GM21515 (cell line): ENCODE results near the gene RNF222.

Experiments
- ATAC-seq: cut with Tn5 transposase; IDR thresholded peaks from one replicate; pipeline ENCODE4 v1.9.1; 2021; ENCODE audit not compliant: unreplicated experiment

The RNF222 gene

DNA sequence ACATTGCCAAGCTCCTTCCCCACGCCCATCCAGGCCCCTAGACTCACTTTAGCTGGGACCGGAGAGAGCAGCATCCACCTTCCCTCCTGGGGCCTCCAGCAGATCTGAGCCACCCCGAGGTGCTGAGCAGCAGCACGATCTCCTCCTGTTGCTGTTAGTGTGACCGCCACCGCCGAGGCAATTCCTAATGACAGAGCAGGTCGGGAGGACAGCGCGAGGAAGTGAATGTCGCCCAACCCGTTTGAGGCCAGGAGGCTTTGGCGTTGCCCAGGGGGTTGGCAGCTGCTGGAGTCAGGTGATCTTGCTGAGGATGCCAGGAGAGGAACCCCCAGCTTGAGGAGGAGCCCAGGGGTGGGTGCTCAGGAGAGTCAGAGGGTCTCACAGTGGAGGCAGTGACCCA lies at the start of gene RNF222:
Gene RNF222 (minus strand): TSS at position 192 of the 400 bp plus-strand sequence. CDS start 4,366 bp downstream, outside the sequence.
- no peak for ATAC-seq

GRCh38 chr17:8445536-8445935 lies 47.9 kb upstream of the RNF222 start:
- ATAC-seq = no peak

- no peak for ATAC-seq
These were observed 46.9 kb upstream of the RNF222 start for GRCh38 chr17:8444494-8444893.

DNA sequence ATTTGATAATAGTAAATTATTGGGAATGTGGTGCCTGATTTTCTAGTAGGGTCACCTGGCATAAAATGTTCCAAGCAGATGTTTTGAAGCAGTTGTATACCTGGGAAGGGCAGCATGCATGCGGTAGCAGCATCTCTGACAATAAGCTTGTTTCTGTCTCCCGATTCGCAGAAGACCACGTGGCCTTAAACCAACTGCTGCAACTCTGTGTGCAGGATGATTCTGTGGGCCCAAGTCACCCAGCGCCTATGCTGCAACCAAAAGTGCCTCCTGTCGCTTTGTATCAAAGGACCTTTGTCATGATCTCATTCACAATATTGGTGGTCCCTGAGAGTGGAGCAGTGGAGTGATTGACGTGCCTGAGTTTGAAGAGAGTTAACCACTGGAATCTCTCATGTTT lies 46.1 kb upstream of the RNF222 start:
- ATAC-seq = no peak

DNA sequence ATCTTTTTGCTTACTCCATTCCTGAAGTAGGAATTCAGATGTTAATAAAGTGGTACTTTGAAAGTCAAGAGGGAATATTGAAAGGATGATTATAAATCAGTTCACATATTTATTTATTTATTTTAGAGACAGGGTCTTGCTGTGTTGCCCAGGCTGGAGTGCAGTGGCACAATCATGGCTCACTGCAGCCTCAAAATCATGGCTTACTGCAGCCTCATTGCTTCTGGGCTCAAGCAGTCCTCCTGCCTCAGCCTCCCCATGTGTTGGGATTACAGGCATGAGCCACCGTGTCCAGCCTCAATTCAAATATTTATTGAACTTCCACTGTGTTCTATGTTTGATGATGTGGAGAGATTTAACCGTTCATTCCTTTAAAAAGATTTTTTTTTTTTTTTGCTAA lies 44.7 kb upstream of the RNF222 start:
- ATAC-seq = no peak

DNA sequence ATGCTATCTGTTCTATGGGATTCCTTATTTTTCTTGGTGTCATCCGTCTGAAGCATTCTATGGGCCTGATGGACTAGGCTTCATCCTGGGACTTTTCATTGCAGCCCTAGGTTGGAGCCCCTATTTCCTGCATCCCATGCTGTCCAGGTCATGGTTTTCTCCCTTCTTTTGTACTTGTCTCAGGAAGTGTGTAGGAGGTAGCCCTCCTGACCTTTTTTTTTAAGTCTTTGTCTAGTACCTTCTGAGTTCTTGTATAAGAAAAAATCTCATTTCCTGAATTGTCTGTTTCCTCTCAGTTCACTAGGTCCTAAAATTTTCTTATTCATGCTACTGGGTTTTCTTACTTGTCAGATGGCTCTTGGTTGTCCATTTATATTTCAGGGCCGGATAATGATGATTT lies 44.1 kb upstream of the RNF222 start:
- no peak for ATAC-seq

DNA sequence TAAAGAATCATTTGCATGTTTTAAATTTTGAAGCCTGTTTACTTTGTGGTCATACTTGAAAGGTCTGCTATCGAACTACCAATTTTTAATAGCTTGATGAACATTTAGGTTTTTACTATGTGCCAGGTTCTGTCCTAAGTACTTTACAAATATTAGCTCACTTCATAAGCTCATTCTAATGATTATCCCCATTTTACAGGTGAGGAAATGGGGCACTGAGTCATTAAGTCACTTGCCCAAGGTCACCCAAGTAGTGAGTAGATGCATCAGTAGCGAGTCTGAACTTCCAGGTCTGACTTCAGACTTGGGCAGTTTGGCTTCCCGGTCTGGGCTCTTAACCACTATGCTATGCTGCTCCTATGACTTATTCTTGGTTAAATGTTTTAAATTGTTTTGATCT lies 42.1 kb upstream of the RNF222 start:
- no peak for ATAC-seq

DNA sequence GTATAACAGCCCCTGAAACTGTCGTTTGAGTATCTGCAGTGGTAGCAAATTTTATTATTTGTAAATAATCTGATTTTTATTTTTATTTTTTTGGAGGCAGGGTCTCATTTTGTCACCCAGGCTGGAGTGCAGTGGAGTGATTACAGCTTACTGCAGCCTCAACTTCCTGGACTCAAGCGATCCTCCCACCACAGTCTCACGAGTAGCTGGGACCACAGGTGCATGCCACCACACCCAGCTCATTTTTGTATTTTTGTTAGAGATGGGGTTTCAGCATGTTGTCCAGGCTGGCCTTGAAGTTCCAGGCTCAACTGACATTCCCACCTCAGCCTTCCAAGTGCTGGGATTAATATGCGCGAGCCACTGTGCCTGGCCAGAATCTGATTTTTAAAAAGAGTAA lies 40.8 kb upstream of the RNF222 start:
- ATAC-seq = no peak

DNA sequence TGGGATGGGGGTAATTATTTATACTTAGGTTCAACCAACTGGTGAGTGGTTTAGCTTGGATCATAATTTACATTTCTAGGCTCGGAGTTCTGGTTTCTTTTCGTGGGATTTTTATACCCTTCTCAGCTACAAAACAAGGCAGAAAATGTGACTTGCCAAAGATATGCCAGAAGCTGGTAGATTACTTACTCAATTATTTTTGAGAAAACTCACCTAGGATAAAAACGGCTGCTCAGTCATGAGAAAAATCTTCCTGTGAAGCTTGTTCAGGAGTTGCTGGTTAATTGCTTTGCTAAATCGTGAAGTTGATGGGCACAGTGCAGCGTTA lies 39.2 kb upstream of the RNF222 start:
- no peak for ATAC-seq

GRCh38 chr17:8436169-8436843 lies 38.7 kb upstream of the RNF222 start:
- ATAC-seq = peak; percentile 40

- ATAC-seq = peak; percentile 92
These were observed 37.9 kb upstream of the RNF222 start, which contains the start of gene NDEL1 for GRCh38 chr17:8435245-8436168. Gene NDEL1, plus strand, starts transcription at chr17:8435884. Its CDS starts 8,388 bp downstream, at chr17:8444272.

DNA sequence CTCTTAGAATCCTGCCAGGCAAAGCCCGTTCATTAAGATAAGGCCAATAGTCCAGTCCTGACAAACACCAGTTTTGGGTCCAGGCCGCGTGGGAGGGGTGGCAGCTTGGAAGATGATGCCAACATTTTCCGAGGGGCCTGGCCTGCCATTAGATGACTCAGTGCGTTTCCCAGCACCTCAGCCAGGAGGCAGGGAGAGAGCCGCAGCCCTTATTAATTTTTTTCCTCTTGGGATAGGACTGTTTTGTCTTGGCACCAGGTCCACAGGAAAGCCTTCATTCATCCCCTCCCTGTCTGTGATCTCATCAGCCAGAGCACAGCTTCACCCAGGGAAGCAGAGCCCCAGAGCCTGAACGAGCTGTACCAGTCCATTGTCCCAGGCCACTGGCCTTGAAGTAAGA lies 33.3 kb upstream of the RNF222 start:
- no peak for ATAC-seq

DNA sequence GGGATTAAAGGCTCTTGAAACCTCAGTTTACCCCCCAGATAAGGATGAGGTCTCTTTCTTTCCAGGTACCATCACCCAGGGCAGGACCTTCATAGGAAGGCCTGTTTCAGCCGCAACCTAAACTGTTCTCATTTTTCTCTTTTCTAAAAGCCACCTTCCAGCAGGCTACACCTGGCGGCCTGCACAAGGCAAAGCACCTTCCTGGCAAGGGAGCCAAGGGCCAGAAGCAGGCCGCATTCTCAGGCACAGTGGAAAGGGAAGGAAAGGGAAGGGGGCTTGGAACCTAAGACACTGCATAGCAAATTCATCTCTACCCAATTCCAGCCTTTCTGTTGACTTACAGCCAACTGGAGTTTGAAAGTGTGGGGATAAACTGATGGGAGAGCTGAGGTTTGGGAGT lies 29.2 kb upstream of the RNF222 start:
- ATAC-seq = no peak

- ATAC-seq = no peak
These were observed 28.6 kb upstream of the RNF222 start for GRCh38 chr17:8426094-8426720.

DNA sequence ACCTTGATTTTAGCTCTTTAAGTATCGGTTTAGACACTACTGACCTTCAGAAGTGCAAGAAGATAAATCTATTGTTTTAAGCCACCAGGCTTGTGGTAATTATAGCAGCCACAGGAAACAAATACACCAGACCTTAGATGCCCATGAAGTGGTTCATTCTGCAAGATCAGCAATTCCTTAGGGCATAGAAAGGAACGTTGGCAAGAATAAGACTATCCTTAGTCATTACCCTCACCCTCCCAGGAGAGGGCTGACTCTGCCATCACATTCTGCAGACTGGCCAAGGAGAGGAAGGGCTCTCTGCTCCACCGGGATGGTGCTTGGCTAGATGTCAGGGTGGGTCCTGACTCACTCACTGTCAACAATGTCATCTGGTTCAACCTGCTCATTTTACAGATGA lies 23.9 kb upstream of the RNF222 start:
- ATAC-seq = no peak

DNA sequence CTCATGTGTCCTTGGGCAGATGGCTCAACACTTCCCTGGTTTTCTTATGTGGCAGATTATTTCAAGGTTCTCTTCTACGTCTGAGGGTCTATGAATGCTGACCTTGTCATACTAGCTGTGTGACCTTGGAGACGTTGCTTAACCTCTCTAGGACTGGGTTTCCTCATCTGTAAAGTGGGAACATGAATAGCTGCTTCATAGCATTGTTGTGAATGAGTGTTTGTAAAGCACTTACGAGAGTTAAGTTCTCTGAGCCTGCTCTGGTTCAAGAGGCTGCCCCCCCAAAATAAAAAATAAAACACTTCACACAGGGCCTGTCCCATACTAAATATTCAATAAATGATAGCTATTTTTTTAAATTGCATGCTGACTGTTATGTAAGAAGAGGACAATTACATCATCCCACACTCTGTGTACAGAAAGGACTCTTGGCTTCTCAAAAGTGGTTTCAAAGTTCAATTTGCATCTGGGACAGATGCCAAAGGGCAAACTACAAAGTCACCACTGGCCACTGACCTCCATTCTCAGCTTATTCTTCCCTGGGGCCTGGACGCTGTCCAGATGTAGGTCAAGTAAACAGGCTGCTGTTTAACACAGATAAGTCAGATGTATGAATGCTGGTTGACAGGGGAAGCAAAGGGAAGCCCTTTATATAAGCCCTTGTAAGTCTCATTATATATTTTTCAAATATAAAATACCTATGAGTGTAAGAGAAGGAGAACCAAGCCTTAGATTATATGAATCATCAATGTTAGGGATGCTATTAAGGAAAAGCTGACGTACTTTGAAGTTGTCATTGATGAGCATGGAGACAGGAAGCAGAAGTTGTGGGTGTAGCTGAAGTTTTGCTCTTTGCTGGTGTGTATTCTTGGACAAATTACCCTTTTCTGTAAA lies 22.7 kb upstream of the RNF222 start:
- ATAC-seq = no peak

- no peak for ATAC-seq
These were observed 21.7 kb upstream of the RNF222 start for GRCh38 chr17:8419305-8419704.

DNA sequence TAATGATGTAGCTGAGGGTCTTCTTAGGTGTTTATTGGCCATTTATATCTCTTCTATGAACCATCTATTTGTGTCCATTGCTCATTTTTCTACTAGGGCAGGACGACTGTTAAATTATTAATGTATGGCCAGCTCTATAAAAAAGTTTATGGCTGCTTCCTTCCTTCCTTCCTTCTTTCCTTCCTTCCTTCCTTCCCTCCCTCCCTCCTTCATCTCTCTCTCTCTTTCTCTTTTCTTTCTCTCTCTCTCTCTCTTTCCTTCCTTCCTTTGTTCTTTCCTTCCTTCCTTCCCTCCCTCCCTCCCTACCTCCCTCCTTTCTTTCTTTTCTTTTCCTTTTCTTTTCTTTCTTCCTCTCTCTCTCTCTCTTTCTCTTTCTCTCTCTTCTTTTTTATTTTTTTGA lies 20.8 kb upstream of the RNF222 start:
- ATAC-seq = no peak

- no peak for ATAC-seq
These were observed 20.2 kb upstream of the RNF222 start for GRCh38 chr17:8417806-8418205.

DNA sequence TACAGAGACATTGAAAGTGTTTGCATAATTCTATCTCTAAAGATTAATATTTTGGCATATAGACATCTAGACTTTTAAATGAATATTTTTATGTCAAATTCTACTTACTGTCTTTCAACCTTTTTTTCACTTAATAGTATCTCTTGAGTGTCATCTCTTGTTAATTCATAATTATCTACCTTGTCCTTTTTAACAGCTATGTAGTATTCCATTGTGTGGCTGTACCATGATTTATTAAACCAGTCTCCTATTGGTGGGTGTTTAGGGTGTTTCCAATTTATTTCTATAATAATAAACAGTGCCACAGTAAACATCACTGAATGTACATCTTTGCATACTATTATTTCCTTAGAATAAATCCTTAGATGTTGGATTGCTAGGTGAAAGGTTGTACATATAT lies 16.3 kb upstream of the RNF222 start:
- no peak for ATAC-seq

DNA sequence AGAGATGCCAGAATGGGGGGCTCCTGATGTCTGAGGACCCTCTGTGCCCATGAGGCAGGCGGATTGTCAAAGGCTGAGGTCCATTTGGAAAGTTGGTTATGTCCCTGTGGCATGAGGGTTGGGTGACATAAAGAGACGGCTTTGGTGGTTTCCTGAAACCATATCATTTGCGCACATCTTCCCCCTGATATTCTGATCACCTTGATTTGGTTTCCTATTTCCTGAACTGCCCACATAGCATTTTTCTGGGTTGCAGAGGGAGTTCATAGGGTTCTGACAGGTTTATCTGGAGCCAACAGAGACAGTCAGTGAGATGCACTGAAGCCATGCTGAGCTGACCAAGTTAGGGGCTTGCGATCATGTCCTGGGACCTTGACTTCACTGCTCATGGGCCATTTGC lies 15.7 kb upstream of the RNF222 start:
- no peak for ATAC-seq
